NB4 (cell line): ENCODE measurements around the gene GALNT9.
A peak's percentile ranks its signal among the peaks of the same experiment; 100 is the strongest.

Source experiments
- DNase-seq: peaks from one replicate; pipeline ENCODE4 v3.0.0; 2010; ENCODE audit warnings: low read depth
- H3K4me3 ChIP-seq: one replicate; pipeline ENCODE4 v1.5.1; 2011; ENCODE audit warnings: mild to moderate bottlenecking, low read depth, low read length, moderate library complexity
- MYC ChIP-seq: IDR thresholded peaks from 2 replicates; pipeline ENCODE4 v1.6.1; 2011; ENCODE audit warnings: low read depth, low read length
- POLR2A ChIP-seq: IDR thresholded peaks from 2 replicates; pipeline ENCODE4 v1.6.1; 2011; ENCODE audit warnings: mild to moderate bottlenecking; ENCODE audit not compliant: insufficient read length; ENCODE audit errors: extremely low read depth
- TF ChIP-seq, protein P1 (sequence below): IDR thresholded peaks from 2 replicates; pipeline ENCODE4 v1.6.1; 2011; ENCODE audit warnings: low read depth, low read length
- TF ChIP-seq, protein P2 (sequence below): IDR thresholded peaks from one replicate; pipeline ENCODE4 v1.5.1; 2012; ENCODE audit warnings: low read depth, low read length

Gene GALNT9

DNA sequence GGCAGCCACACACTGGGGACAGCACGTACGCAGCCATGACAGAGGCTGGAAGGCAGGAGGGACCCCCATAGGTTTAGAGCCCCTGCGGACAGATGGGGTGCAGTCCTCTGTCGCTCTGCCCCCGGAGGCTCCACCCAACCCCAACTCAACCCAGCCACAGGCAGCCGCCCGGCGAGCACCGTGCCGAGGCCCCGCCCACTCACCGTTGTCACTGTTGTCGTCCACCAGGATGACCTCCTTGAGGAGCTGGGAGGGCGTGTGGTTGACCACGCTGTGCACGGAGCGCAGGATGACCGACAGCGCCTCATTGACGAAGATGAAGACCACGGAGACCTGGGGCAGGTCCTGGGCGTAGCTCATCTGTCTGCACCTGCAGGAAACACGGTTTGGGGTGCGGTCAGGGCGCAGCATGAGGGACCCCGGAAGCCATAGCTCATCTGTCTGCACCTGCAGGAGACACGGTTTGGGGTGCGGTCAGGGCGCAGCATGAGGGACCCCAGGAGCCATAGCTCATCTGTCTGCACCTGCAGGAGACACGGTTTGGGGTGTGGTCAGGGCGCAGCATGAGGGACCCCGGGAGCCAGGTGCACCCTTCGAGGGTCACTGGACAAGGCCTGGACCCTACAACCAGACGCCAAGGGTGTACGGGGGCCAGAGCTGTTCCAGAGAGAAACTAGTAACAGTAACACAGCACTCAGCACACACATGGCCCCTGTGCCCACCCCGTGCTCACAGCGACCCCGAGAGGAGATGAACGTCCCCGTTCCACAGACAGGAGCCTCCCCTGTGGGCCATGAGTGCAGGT is 66.9 kb downstream of the GALNT9 start:
- H3K4me3 ChIP-seq, result no peak overlapping the region
- TF ChIP-seq, protein P1, sequence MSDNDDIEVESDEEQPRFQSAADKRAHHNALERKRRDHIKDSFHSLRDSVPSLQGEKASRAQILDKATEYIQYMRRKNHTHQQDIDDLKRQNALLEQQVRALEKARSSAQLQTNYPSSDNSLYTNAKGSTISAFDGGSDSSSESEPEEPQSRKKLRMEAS, result no peak
- TF ChIP-seq, protein P2, sequence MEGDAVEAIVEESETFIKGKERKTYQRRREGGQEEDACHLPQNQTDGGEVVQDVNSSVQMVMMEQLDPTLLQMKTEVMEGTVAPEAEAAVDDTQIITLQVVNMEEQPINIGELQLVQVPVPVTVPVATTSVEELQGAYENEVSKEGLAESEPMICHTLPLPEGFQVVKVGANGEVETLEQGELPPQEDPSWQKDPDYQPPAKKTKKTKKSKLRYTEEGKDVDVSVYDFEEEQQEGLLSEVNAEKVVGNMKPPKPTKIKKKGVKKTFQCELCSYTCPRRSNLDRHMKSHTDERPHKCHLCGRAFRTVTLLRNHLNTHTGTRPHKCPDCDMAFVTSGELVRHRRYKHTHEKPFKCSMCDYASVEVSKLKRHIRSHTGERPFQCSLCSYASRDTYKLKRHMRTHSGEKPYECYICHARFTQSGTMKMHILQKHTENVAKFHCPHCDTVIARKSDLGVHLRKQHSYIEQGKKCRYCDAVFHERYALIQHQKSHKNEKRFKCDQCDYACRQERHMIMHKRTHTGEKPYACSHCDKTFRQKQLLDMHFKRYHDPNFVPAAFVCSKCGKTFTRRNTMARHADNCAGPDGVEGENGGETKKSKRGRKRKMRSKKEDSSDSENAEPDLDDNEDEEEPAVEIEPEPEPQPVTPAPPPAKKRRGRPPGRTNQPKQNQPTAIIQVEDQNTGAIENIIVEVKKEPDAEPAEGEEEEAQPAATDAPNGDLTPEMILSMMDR, result no peak
- TF ChIP-seq POLR2A (no peak), MYC (no peak)
- no peak for DNase-seq

GRCh38 chr12:132261328-132262138 is 67.9 kb downstream of the GALNT9 start:
- TF ChIP-seq, protein P1, result no peak
- no peak for TF ChIP-seq POLR2A
- no peak for TF ChIP-seq MYC
- TF ChIP-seq, protein P2, result no peak

DNA sequence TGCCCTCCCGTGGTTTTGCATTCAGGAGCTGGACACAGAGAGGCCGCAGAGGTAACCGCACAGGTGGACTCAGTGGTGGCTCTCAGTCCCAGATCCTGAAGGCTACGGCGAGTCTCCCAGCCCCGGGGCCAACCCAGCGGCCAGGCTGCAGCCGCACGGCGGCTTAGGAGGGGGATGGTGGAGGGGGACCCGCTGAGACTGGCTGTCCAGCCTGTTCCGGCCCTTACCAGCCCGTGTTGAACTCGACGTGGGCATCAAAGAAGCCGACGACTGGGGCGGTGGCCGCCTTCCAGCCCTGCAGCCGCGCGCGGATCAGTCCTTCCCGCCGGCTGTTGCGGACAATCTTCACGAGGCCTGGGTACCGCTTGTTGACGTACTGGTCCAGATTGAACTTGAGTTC is 68.7 kb downstream of the GALNT9 start:
- TF ChIP-seq, protein P1, result no peak
- no peak for TF ChIP-seq POLR2A
- no peak for TF ChIP-seq MYC
- TF ChIP-seq, protein P2, result no peak
- no peak for DNase-seq
- H3K4me3 ChIP-seq, result no peak overlapping the region

More at GRCh38 chr12:132261328-132262138, 67.9 kb downstream of the GALNT9 start:
- DNase-seq, result peak; percentile 67
- H3K4me3 ChIP-seq, result no peak overlapping the region

GRCh38 chr12:132259872-132260695 is 69.3 kb downstream of the GALNT9 start:
- no peak for DNase-seq
- no peak overlapping the region for H3K4me3 ChIP-seq
- TF ChIP-seq, protein P2, result no peak

- no peak overlapping the region for H3K4me3 ChIP-seq
- TF ChIP-seq, protein P2, result no peak
- no peak for TF ChIP-seq POLR2A
- 0 out of 2 replicates have a peak, but pooled peaks have one; percentile 19 for TF ChIP-seq MYC
- TF ChIP-seq, protein P1, result peak; percentile 13; the same call in 1 of the 2 replicates
- peak; percentile 81 for DNase-seq
Measured at GRCh38 chr12:132259364-132259871, 70.0 kb downstream of the GALNT9 start.
